ENCODE data around the gene HDAC9.

The HDAC9 gene

GRCh38 chr7:18835001-18835690 lies 339.6 kb downstream of the HDAC9 start:
- no peak overlapping the region for H3K27ac ChIP-seq
- TF ChIP-seq CTCF (conservative IDR thresholded peaks at IDR 0.05) = no peak
- no peak for TF ChIP-seq ZFX (IDR thresholded peaks at IDR 0.05)

GRCh38 chr7:18843979-18844378 lies 348.4 kb downstream of the HDAC9 start:
- TF ChIP-seq CTCF (conservative IDR thresholded peaks at IDR 0.05) (no peak), ZFX (IDR thresholded peaks at IDR 0.05) (no peak)
- H3K27ac ChIP-seq = no peak overlapping the region

GRCh38 chr7:18844735-18845134 lies 349.2 kb downstream of the HDAC9 start:
- no peak for TF ChIP-seq ZFX (IDR thresholded peaks at IDR 0.05)
- TF ChIP-seq CTCF (conservative IDR thresholded peaks at IDR 0.05) = no peak
- H3K27ac ChIP-seq = no peak overlapping the region

- TF ChIP-seq CTCF (conservative IDR thresholded peaks at IDR 0.05) (no peak), ZFX (IDR thresholded peaks at IDR 0.05) (no peak)
- H3K27ac ChIP-seq = no peak overlapping the region; the same call in 1 of the 2 replicates
Measured at GRCh38 chr7:18845700-18846099, 350.2 kb downstream of the HDAC9 start.

- H3K27ac ChIP-seq = no peak overlapping the region
- no peak for TF ChIP-seq ZFX (IDR thresholded peaks at IDR 0.05)
- TF ChIP-seq CTCF (conservative IDR thresholded peaks at IDR 0.05) = no peak
Measured at GRCh38 chr7:18846765-18847215, 351.2 kb downstream of the HDAC9 start.

- no peak overlapping the region for H3K27ac ChIP-seq
- TF ChIP-seq ZFX (IDR thresholded peaks at IDR 0.05) (no peak), CTCF (conservative IDR thresholded peaks at IDR 0.05) (no peak)
Measured at GRCh38 chr7:18849130-18849529, 353.6 kb downstream of the HDAC9 start.

GRCh38 chr7:18855796-18856195 lies 360.2 kb downstream of the HDAC9 start:
- H3K27ac ChIP-seq = no peak overlapping the region
- TF ChIP-seq CTCF (conservative IDR thresholded peaks at IDR 0.05) (no peak), ZFX (IDR thresholded peaks at IDR 0.05) (no peak)
